Measurements from ENCODE around the gene DGKB.

DNA sequence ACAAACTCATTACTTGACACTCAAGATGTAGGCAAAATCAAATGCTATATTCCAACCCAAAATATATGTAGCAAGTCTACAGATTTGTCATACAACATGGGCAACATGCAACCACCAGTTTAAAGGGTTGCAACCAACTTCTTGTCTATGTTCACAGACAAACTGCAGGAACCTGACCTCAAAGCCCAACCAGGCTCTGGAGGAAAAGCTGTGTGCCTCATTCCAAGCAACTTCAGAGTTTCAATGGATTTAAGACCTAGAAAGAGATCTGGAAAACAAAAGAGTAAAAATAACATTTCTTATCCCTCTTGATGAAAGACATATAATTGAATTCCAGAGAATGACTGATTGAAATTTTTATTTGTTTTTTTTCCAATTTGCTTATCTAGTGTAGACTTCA is 612.6 kb downstream of the DGKB start:
- no peak for TF ChIP-seq CTCF (IDR thresholded peaks at IDR 0.05 in 4 of 5, conservative IDR thresholded peaks at IDR 0.05 in 1 of 5)
- no peak for TF ChIP-seq POLR2A (IDR thresholded peaks at IDR 0.05)
